ENCODE results near the gene SORCS1.

Gene SORCS1

DNA sequence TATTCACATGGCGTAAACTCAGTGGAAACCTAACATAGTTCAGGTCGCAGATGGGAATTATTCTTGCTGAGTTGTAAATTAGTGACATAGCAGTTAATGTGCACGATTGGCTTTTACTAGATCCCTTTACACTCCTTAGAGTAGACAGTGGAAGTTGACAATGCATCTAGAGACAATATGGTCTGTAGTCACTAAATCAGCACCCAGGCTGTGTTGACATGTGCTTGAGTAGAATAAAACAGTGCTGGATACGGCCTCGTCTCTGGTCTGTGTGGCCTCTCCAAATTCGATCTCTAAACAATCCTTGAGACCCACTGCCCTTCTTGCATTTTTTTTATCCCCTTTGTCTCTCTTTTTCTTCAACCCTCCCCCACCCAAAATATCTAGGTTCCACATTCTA lies 615.7 kb downstream of the SORCS1 start:
- H3K36me3 ChIP-seq (ENCODE audit: control insufficient read depth, insufficient read depth, low read length), result no peaks in the 10 kb centered on the region
- no peak overlapping the region for H3K4me3 ChIP-seq (ENCODE audit: extremely low read depth, insufficient read depth, low read length, poor library complexity, severe bottlenecking)
- WGBS, 2 experiments (ENCODE audit: insufficient coverage in 2 of 2), result 96 to 98% methylated on average over 5 to 6 of the region's 6 CpGs
- no peaks in the 10 kb centered on the region for H3K9me3 ChIP-seq (ENCODE audit: control insufficient read depth, low read length)
- no peak overlapping the region for H3K27ac ChIP-seq (ENCODE audit: low read depth, low read length, severe bottlenecking)
- H3K4me1 ChIP-seq (ENCODE audit: control insufficient read depth, insufficient read depth, low read length, poor library complexity, severe bottlenecking), result no peaks in the 10 kb centered on the region

DNA sequence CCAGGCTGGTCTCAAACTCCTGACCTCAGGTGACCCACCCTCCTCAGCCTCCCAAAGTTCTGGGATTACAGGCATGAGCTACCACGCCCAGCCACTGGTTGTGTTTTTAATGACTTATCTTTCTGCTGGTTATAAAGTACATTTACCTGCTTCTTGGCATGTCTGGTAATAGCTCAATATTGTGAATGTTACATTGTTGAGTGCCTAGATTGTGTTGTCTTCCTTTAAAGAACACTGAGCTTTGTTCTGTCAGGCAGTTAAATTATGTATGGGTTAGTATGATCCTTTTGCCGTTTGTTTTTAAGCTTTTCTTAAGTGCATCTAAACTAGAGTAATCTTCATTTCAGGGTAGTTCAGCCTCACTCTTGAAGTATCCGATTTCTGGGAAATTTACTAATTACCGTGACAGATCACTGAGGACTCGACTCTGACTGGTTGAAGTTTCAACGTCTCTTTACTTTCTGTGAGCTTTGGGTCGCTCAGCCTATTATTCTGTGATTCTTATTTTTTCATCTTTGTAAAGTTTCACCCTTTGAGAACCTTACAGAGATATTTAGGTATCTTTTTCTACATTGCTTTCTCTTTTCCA lies 617.4 kb downstream of the SORCS1 start:
- WGBS, 2 experiments (ENCODE audit: insufficient coverage in 2 of 2), result 71 to 90% methylated on average over 4 to 6 of the region's 7 CpGs
- H3K9me3 ChIP-seq (ENCODE audit: control insufficient read depth, low read length), result no peaks in the 10 kb centered on the region
- no peaks in the 10 kb centered on the region for H3K36me3 ChIP-seq (ENCODE audit: control insufficient read depth, insufficient read depth, low read length)
- no peak overlapping the region for H3K4me3 ChIP-seq (ENCODE audit: extremely low read depth, insufficient read depth, low read length, poor library complexity, severe bottlenecking)
- no peak overlapping the region for H3K27ac ChIP-seq (ENCODE audit: low read depth, low read length, severe bottlenecking)
- no peaks in the 10 kb centered on the region for H3K4me1 ChIP-seq (ENCODE audit: control insufficient read depth, insufficient read depth, low read length, poor library complexity, severe bottlenecking)

DNA sequence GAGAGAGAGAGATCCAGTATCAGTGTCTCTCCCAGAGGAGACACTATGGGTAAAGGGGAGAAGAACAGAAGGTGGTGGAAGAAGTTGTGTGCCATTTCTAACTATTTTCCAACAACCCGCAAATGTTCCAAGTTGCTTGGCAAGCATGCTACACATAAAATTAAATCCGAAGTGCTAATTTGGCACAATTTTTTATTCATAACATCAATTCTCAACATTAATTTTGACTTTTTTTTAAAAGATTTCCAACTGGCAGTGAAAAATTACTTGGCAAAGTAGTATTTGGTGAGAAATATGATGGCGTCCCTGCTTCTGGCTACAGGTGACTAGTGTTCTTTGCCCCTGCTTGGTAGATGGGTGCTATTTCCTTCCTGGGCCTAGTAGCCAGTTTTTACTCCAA lies 622.0 kb downstream of the SORCS1 start:
- H3K4me3 ChIP-seq (ENCODE audit: extremely low read depth, insufficient read depth, low read length, poor library complexity, severe bottlenecking), result no peak overlapping the region
- H3K27ac ChIP-seq (ENCODE audit: low read depth, low read length, severe bottlenecking), result no peak overlapping the region
- 90% methylated on average over 2 of the region's 3 CpGs; no CpG with 5 or more reads in 1 of the 2 experiments for WGBS, 2 experiments (ENCODE audit: insufficient coverage in 2 of 2)
- no peaks in the 10 kb centered on the region for H3K9me3 ChIP-seq (ENCODE audit: control insufficient read depth, low read length)
- H3K4me1 ChIP-seq (ENCODE audit: control insufficient read depth, insufficient read depth, low read length, poor library complexity, severe bottlenecking), result no peaks in the 10 kb centered on the region
- H3K36me3 ChIP-seq (ENCODE audit: control insufficient read depth, insufficient read depth, low read length), result no peaks in the 10 kb centered on the region

DNA sequence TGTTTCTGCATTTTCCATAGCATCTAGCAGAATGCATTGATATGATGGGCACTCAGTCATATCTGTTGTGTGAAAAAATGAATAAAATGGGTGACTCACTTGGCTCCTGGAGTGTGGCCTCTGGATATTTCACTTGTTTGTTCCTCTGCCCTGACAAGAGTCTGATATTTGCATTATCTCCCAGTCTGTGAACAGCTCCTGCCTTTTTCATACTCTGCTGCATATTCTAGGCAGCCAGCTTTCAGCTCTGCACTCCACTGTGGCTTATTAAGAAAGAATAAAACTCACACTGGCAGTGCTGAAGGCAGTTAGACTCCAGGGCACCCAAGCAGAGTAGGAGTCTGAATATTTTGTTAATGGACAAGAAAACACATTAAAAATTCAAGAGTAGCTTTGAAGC lies 623.9 kb downstream of the SORCS1 start:
- Histone ChIP-seq H3K36me3 (ENCODE audit: control insufficient read depth, insufficient read depth, low read length) (no peaks in the 10 kb centered on the region), H3K4me1 (ENCODE audit: control insufficient read depth, insufficient read depth, low read length, poor library complexity, severe bottlenecking) (no peaks in the 10 kb centered on the region), H3K27ac (ENCODE audit: low read depth, low read length, severe bottlenecking) (no peak overlapping the region), H3K4me3 (ENCODE audit: extremely low read depth, insufficient read depth, low read length, poor library complexity, severe bottlenecking) (no peak overlapping the region), H3K9me3 (ENCODE audit: control insufficient read depth, low read length) (no peaks in the 10 kb centered on the region)

DNA sequence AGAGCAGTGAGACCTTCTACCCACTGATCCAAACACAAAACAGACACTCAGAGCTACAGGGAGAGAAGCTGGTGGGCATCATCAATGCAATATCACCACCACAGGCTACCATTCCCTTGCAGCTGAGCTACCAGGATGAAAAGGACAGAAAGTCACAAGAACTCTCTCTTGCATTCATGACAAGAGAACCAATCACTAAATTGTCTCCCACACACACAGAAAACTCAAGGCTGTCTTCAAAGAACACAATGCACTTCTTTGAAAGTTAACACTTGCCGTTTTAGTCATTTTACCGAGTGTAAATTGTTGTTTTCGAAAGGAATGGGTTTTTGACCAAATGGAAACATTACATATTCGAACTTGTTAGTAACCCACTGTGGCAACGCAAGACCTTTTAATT lies 626.6 kb downstream of the SORCS1 start:
- Histone ChIP-seq H3K27ac (ENCODE audit: low read depth, low read length, severe bottlenecking) (no peak overlapping the region), H3K9me3 (ENCODE audit: control insufficient read depth, low read length) (no peaks in the 10 kb centered on the region), H3K4me3 (ENCODE audit: extremely low read depth, insufficient read depth, low read length, poor library complexity, severe bottlenecking) (no peak overlapping the region), H3K4me1 (ENCODE audit: control insufficient read depth, insufficient read depth, low read length, poor library complexity, severe bottlenecking) (no peaks in the 10 kb centered on the region), H3K36me3 (ENCODE audit: control insufficient read depth, insufficient read depth, low read length) (no peaks in the 10 kb centered on the region)
- WGBS, 2 experiments (ENCODE audit: insufficient coverage in 2 of 2), result 75 to 100% methylated on average over 1 to 3 of the region's 5 CpGs

DNA sequence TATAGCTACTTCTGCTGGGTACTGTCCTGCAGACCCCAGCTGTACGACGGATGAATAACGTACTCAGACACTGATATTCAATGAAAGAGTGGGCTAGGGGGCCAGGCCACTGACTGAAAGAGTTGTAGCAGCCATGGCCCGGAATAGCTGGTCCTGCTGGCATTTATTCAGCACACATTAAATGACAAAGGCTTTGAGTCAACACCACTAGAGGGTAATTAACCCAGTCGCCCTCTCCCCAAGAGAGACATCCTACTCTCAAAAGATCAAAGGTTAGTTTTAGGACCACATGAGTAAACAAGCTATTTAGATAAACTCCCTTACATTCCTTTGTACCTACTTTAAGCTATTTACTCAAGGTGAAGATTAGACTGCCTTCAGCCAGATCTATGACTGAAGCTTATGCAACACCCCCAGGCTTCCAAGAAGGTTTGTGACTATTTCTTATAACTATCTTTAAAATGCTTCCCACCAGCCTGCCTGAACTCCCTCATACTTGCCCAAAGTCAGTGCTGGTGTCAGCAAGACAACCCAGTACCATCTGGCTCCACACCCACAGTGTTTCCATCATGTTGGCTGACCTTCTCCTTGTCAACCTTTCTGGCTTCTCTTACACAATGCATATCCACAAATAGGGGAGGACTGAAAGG lies 629.1 kb downstream of the SORCS1 start:
- Histone ChIP-seq H3K27ac (ENCODE audit: low read depth, low read length, severe bottlenecking) (no peak overlapping the region), H3K9me3 (ENCODE audit: control insufficient read depth, low read length) (no peaks in the 10 kb centered on the region), H3K4me3 (ENCODE audit: extremely low read depth, insufficient read depth, low read length, poor library complexity, severe bottlenecking) (no peak overlapping the region), H3K4me1 (ENCODE audit: control insufficient read depth, insufficient read depth, low read length, poor library complexity, severe bottlenecking) (no peaks in the 10 kb centered on the region), H3K36me3 (ENCODE audit: control insufficient read depth, insufficient read depth, low read length) (no peaks in the 10 kb centered on the region)
- 59 to 79% methylated on average over 4 of the region's 5 CpGs for WGBS, 2 experiments (ENCODE audit: insufficient coverage in 2 of 2)

DNA sequence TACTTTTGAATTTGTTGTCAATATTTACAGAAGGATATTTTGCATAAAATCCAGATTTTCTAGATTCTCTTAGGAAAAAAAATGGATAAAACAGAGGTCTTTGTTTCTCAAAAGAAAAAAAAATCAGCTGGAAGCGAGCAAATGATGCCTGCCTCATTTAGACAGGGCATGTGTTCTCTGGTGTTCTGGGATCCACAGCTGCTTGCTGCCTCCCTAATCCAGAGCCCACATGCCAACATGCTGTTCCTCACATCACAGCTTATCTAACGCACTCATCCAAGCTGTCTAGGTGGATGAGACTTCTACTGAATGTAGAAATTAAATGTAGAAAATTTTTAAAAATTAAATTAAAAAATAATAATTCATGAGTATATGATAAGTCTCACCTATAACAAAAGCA lies 630.1 kb downstream of the SORCS1 start:
- H3K9me3 ChIP-seq (ENCODE audit: control insufficient read depth, low read length), result no peaks in the 10 kb centered on the region
- no peak overlapping the region for H3K27ac ChIP-seq (ENCODE audit: low read depth, low read length, severe bottlenecking)
- H3K4me1 ChIP-seq (ENCODE audit: control insufficient read depth, insufficient read depth, low read length, poor library complexity, severe bottlenecking), result no peaks in the 10 kb centered on the region
- no peaks in the 10 kb centered on the region for H3K36me3 ChIP-seq (ENCODE audit: control insufficient read depth, insufficient read depth, low read length)
- 100% methylated on average over 1 of the region's 2 CpGs; no CpG with 5 or more reads in 1 of the 2 experiments for WGBS, 2 experiments (ENCODE audit: insufficient coverage in 2 of 2)
- no peak overlapping the region for H3K4me3 ChIP-seq (ENCODE audit: extremely low read depth, insufficient read depth, low read length, poor library complexity, severe bottlenecking)

DNA sequence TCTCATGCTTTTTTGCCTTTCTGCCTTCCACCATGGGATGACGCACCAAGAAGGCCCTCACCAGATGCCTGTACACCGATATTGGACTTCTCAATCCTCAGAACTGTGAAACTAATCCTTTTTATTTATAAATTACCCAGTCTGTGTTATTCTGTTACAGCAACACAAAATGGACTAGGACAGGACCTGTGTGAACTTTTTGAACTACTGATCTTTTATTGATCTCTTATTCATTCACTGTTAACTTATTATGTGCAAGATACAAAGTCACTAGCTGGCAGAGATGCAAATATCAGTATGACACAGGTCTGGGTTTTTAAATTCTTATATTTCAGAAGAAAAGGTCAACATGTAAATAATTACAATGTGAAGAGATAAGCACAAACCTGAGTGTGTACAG lies 635.8 kb downstream of the SORCS1 start:
- no peaks in the 10 kb centered on the region for H3K36me3 ChIP-seq (ENCODE audit: control insufficient read depth, insufficient read depth, low read length)
- no peaks in the 10 kb centered on the region for H3K9me3 ChIP-seq (ENCODE audit: control insufficient read depth, low read length)
- no peak overlapping the region for H3K27ac ChIP-seq (ENCODE audit: low read depth, low read length, severe bottlenecking)
- 80 to 100% methylated on average over 1 of the region's 2 CpGs for WGBS, 2 experiments (ENCODE audit: insufficient coverage in 2 of 2)
- H3K4me1 ChIP-seq (ENCODE audit: control insufficient read depth, insufficient read depth, low read length, poor library complexity, severe bottlenecking), result no peaks in the 10 kb centered on the region
- H3K4me3 ChIP-seq (ENCODE audit: extremely low read depth, insufficient read depth, low read length, poor library complexity, severe bottlenecking), result no peak overlapping the region

DNA sequence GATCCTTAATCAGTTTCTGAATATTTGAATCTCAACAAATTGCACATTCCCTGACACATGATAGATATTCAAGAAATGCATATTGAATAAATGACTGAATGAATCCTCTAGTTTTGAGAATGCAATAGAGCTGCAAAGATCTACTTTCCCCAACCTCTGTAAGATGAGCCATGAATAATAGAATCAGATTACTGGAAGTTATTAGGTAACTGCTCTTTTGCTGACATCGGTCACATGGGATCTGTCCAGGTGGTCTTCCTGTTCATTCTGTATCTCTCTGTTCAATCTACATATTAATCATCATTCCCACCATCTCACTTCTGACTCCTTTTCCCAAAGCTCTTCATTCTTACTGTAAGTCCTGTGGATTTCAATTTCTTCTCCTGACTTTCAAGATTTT lies 638.7 kb downstream of the SORCS1 start:
- 80 to 83% methylated on average over 1 of the region's 1 CpG for WGBS, 2 experiments (ENCODE audit: insufficient coverage in 2 of 2)
- no peaks in the 10 kb centered on the region for H3K4me1 ChIP-seq (ENCODE audit: control insufficient read depth, insufficient read depth, low read length, poor library complexity, severe bottlenecking)
- H3K27ac ChIP-seq (ENCODE audit: low read depth, low read length, severe bottlenecking), result no peak overlapping the region
- no peak overlapping the region for H3K4me3 ChIP-seq (ENCODE audit: extremely low read depth, insufficient read depth, low read length, poor library complexity, severe bottlenecking)
- no peaks in the 10 kb centered on the region for H3K9me3 ChIP-seq (ENCODE audit: control insufficient read depth, low read length)
- no peaks in the 10 kb centered on the region for H3K36me3 ChIP-seq (ENCODE audit: control insufficient read depth, insufficient read depth, low read length)

Measured in mesodermal cell (in vitro differentiated cells).